NCI-H1930 (cell line): Measurements from ENCODE around the gene L3MBTL1.
A peak's percentile ranks its signal among the peaks of the same experiment; 100 is the strongest.
"Not testable (repeated sequence)": the region's sequence is repeated elsewhere in the genome, so short reads cannot be mapped to it uniquely, and the experiment has no call there.

Experiments
- DNase-seq, 2 experiments: peaks; one replicate each; lab custom pipeline; 2025; lab: John Stamatoyannopoulos, UW

Gene L3MBTL1

DNA sequence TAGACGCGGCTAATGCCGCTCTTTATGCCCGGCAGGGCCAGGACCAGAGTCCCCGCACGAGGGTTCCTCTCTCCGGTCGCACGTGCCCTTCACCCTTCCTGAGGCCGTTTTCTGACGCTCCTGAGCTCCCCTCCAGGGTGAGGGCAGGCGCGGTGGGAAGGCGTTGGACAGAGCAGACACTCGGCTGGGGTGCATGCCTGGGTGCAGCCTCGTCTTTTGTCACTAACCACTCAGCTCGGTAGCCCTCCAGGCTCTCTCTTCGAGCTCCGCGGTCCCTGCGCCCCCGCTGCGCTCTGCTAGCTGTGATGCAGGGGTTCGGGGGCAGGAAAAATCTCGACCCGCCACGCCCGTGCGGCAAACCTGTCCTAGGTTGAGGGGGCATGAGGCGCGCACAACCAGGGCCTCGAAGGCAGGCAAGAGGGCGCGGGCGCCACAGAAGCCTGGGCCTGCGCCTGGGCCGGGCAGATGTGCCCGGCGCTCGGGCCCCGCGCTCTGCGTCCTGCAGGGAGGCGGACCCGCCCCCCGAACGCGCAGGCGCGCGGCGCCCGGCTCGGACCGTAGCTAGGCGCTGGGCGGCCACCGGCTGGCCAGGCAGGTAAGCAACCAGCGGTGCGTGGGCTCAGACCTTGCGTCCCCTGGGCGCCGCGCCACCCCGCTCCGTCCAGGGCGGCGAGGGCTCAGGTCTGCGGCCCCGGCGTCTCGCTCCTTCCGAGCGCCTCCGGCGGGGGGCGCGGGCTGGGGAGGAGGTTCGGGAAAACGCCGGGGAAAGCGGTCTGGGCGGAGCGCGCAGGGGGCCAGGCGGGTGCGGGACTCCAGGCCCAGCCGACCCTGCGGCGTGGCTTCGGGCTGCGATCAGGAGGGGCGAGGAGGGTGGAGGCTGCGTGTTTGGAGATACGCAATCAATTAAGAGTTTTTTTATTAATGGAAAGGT lies at the start of gene L3MBTL1:
TSS of gene L3MBTL1 (plus strand) at position 548 of the 931 bp plus-strand sequence. CDS start 5,807 bp downstream, outside the sequence.
- peak; percentile 58 to 80 for DNase-seq

DNA sequence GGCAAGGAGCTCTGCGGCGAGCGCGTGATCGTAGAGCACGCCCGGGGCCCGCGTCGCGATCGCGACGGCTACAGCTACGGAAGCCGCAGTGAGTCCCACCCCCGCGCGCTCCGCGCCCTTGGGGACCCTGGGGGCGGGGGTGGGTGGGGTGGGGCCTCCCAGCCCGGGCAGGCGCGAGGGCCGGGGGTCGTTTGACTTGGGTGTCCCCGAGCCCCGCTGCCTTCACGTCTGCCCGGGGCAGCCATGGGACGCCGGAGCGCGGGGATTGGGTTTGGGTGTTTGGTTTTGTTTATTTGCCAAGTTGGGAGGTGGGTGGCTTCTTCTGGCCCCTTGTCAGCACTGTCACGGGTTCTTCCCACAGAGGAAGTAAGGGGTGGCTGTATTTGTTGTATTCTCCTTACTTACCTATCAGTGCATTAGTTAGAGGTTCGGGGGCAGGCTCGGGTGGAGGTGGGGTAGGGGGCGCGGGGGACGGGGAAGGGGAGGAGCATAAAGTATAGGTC lies 49.0 kb upstream of the L3MBTL1 start:
- DNase-seq: no peak

DNA sequence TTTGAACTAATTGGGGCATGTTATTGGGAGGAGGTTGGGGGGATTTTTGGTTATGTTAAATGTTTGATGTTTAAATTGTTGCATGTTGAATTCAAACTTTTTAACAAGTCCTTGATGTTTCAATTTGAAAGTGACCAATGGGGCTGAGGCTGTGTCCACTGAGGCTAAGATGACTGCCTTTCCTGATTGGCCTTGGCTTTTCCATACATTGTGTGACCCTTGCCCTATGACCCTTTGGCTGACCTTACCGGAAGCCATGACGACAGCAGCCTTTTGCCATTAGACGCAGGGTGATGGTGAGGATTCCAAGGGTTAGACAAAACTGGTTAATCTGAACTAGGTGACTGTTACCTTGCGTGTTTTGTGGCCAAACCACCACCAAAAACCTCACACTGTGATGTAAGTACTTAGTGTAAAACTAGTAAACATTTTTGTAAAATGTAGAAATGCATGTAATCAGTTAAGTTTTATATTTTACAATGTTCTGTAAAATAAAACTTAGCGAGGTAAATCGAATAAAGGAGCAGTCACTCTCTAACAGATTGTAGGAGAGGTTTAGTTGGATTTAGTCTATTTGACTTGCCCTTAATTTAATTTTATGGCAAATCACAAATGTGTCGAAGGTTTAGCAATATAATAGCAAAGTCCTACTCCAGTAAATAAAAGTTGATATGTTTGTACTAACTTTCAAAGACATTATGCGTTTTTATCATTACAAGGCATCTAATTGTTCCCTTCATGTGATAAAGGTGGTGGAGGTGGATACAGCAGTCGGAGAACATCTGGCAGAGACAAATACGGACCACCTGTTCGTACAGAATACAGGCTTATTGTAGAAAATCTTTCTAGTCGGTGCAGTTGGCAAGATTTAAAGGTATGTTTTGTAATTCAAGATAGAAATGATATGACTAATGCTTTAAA lies 48.2 kb upstream of the L3MBTL1 start:
- DNase-seq: no peak

GRCh38 chr20:43460172-43460829 lies 47.2 kb upstream of the L3MBTL1 start:
- DNase-seq: no peak

GRCh38 chr20:43460830-43461200 lies 46.7 kb upstream of the L3MBTL1 start:
- DNase-seq: no peak

DNA sequence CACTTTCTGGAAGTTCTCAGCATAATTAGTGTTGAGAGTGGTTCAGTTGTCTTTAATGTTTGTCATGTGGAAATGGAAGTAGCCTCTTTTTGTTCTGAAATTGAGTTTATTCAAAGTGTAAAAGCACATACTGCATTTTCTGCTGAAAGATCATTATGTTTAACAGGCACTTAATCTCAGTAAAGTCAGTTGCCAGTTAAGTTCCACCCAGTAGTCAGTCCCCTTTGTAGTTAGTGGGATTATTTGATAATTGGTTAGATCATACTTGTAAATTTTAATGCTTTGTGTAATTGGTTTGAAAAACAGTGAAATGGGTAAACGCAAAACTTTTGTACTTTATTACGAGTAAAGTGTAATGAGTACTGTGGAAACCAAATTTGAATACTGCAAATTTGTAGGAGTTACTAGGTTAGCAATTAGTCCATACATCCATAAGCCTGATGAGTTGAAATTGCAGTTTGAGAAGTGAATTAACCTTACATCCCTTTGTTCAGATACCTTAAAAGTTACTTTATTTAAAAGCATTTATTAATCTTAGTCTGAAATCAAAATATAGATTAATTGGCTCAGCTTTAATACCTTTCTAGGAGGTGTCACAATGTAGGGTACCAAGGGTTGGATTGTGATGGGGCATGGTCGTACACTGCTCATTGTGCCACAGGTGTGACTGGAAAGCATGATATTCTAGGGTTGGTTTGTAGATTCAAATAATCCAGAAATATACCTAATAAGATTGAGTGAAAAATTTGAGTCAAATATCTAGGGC lies 45.4 kb upstream of the L3MBTL1 start:
- DNase-seq: no peak

- DNase-seq: no peak
Measured at GRCh38 chr20:43462660-43463526, 44.6 kb upstream of the L3MBTL1 start.

DNA sequence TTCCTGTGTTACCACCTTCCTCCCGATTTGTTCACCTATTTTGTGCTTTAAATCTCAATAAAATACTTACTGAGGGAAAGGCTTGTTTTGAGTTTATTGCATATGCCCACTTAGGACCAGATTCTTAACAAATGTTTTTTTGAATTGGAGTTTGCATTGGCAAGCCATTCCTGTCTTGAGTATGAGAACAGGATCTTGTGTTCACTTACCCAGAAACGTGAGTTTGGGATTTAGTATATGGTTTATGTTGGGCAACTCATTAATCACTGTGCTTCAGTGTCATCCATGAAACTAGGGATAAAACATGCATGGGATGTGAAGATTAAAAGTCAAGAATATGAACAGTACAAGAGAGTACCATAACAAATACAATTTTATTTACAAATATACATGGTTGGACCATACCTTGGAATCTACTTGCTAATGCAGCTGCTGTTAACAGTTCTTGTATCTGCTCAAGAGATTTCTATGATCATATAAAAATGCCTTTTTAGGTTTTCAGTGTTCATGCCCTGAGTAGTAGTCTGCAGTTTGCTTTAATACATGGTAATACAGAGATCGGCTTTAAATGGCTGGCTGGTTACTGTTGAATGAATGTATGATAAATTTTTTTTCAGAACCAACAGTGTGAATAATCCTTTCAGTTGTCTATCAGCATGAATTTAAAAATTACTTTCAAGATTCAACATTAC lies 43.8 kb upstream of the L3MBTL1 start:
- no peak for DNase-seq

GRCh38 chr20:43464219-43464790 lies 43.2 kb upstream of the L3MBTL1 start:
- DNase-seq: no peak

GRCh38 chr20:43465625-43465943 lies 41.9 kb upstream of the L3MBTL1 start:
- no peak for DNase-seq

DNA sequence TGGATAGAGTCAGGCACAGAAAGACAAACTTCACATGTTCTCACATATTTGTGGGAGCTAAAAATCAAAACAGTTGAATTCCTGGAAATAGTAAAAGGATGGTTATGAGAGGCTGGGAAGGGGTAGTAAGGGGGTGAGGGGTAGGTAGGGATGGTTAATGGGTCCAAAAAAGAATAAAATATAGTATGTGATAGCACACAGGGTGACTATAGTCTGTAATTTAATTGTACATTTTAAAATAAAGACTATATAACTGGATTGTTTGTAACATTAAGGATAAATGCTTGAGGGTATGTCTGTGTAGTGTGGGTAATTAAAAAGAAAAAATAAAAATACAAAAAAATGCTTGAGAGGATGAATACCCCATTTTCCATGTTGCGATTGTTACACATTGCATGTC lies 39.9 kb upstream of the L3MBTL1 start:
- no peak for DNase-seq

- DNase-seq: no peak
Measured at GRCh38 chr20:43472671-43473380, 34.7 kb upstream of the L3MBTL1 start.

- no peak for DNase-seq
Measured at GRCh38 chr20:43473381-43473704, 34.2 kb upstream of the L3MBTL1 start.

DNA sequence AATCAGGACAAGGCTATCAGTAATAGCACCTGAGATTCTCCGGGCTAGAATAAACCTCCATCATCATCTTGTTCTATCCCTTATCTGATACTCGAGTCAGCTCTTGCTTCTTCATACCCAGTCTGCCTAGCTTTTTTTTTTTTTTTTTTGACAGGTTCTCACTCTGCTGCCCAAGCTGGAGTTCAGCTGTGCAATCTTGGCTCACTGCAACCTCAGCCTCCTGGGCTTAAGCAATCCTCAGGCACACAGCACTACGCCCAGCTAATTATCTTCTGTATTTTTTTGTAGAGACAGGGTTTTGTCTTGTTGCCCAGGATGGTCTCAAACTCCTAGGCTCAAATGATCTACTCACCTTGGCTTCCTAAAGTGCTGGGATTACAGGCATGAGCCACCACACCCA lies 30.3 kb upstream of the L3MBTL1 start:
- no peak for DNase-seq

- no peak for DNase-seq
Measured at GRCh38 chr20:43477619-43478018, 29.9 kb upstream of the L3MBTL1 start.

GRCh38 chr20:43490038-43490437 lies 17.5 kb upstream of the L3MBTL1 start:
- no peak for DNase-seq

- DNase-seq: no peak
Measured at GRCh38 chr20:43492101-43492500, 15.4 kb upstream of the L3MBTL1 start.

DNA sequence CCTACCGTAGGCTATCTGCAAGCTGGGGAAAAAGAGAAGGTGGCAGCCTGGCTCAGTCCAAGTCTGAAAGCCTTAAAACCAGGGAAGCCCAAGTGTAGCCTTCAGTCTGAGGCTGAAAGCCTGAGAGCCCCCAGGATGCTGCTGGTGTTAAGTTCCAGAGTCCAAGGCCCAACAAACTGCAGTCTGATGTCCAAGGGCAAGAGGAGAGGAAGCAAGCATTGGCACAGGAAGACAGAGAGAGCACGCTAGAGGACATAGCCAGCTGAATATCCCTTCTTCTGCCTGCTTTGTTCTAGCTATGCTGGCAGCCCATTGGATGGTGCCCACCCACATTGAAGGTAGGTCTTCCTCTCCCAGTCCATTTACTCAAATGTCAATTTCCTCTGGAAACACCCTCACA lies 12.1 kb upstream of the L3MBTL1 start:
- no peak for DNase-seq

DNA sequence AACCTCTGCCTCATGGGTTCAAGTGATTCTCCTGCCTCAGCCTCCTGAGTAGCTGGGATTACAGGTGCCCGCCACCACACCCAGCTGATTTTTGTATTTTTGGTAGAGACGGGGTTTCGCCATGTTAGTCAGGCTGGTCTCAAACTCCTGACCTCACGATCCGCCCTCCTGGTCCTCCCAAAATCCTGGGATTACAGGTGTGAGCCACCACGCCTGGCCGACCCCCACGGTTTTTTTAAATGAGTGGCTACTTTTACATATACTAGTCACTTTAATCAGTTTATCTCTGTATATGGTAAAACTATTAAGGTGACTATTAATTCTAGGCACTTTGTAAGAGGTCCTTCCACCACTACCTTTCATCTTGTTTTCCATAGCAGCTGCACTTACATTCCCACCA lies 5.5 kb upstream of the L3MBTL1 start:
- not testable (repeated sequence) for DNase-seq
